Measurements from ENCODE around the gene RBBP4.

The RBBP4 gene

DNA sequence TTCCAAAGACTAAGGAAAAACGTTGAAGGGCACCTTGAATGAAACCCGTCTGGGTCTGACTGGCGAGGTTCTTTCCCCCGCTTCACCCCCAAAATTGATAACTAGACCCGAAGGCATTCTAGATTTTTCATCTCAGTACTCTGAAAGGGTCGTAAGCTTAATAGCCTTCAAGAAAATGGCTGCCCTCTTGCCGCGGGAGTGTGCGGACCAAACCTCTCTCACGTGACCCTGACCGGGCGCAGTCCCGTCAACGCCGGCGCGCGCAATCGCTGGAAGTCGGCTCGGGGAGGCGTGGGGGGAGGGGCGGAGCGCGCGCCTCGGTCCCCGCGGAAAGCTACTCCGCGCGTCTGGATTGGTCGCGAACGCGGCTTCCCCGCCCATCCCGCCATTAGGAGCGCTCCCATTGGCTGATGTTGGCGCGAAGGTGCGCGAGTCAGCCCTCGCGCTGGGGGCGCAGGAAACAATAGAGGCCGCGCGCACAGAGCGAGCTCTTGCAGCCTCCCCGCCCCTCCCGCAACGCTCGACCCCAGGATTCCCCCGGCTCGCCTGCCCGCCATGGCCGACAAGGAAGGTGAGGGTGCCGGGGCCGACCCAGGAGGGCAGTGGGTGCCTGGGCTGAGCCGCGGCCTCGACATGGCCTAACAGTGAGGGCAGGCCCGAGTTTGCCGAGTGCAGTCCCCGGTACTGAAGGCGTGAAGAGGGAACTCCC lies at the start of gene RBBP4:
TSS of gene RBBP4 (plus strand) at position 457 of the 709 bp plus-strand sequence. CDS start at position 556, 99 bp downstream.
- peak; percentile 89 for ATAC-seq (ENCODE audit: low read depth)
- DNase-seq (ENCODE audit: low spot score), result peak; percentile 95
- H3K27ac ChIP-seq (ENCODE audit: poor library complexity, severe bottlenecking), result peak within 1 kb of the TSS; percentile 92
- H3K4me1 ChIP-seq (ENCODE audit: insufficient read depth, poor library complexity, severe bottlenecking), result peaks cover 13% of the 10 kb centered on the region
- no peaks in the 10 kb centered on the region for H3K27me3 ChIP-seq (ENCODE audit: insufficient read depth, poor library complexity, severe bottlenecking)
- peak within 1 kb of the TSS; percentile 60 for H3K4me3 ChIP-seq (ENCODE audit: severe bottlenecking)
- peaks cover 47% of the 10 kb centered on the region for H3K36me3 ChIP-seq (ENCODE audit: low read depth)
- H3K9me3 ChIP-seq (ENCODE audit: severe bottlenecking), result no peaks in the 10 kb centered on the region
- TF ChIP-seq, protein P1, sequence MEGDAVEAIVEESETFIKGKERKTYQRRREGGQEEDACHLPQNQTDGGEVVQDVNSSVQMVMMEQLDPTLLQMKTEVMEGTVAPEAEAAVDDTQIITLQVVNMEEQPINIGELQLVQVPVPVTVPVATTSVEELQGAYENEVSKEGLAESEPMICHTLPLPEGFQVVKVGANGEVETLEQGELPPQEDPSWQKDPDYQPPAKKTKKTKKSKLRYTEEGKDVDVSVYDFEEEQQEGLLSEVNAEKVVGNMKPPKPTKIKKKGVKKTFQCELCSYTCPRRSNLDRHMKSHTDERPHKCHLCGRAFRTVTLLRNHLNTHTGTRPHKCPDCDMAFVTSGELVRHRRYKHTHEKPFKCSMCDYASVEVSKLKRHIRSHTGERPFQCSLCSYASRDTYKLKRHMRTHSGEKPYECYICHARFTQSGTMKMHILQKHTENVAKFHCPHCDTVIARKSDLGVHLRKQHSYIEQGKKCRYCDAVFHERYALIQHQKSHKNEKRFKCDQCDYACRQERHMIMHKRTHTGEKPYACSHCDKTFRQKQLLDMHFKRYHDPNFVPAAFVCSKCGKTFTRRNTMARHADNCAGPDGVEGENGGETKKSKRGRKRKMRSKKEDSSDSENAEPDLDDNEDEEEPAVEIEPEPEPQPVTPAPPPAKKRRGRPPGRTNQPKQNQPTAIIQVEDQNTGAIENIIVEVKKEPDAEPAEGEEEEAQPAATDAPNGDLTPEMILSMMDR (IDR thresholded peaks at IDR 0.05; ENCODE audit: poor library complexity, severe bottlenecking), result no peak

DNA sequence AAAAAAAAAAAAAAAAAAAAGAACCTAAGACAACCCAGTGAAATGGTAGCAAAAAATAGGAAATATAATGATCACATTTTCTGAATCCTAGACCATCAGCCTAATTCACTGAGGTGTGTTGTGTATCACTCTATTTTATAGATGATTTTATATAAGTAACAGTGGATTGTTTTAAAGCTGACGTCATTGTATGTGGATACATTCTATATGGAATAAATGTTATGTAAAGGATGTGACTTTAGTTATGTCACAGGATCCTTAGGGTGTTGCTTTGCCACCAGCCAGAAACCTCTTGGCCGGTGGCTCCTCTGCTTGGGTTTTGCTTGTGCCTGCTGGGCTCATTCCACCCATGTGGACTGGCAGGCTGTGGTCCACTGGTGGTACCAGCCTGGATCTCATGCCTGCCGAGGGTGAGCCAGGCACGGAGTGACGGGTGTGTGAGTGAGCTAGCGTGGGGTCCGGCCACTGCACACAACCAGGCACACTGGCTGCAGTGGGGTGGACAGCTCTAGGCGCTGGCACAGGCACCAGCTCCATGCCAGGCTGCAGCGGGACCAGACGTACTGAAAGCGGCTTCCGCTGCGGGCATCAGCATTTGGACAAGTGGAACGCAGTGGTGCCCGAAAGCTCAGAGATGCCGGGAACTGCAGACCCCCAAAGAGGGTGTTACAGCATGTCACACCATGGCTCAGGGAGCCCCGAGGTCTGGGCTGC lies 45.1 kb upstream of the RBBP4 start:
- H3K27ac ChIP-seq (ENCODE audit: poor library complexity, severe bottlenecking), result no peak overlapping the region
- no peak for ATAC-seq (ENCODE audit: low read depth)

DNA sequence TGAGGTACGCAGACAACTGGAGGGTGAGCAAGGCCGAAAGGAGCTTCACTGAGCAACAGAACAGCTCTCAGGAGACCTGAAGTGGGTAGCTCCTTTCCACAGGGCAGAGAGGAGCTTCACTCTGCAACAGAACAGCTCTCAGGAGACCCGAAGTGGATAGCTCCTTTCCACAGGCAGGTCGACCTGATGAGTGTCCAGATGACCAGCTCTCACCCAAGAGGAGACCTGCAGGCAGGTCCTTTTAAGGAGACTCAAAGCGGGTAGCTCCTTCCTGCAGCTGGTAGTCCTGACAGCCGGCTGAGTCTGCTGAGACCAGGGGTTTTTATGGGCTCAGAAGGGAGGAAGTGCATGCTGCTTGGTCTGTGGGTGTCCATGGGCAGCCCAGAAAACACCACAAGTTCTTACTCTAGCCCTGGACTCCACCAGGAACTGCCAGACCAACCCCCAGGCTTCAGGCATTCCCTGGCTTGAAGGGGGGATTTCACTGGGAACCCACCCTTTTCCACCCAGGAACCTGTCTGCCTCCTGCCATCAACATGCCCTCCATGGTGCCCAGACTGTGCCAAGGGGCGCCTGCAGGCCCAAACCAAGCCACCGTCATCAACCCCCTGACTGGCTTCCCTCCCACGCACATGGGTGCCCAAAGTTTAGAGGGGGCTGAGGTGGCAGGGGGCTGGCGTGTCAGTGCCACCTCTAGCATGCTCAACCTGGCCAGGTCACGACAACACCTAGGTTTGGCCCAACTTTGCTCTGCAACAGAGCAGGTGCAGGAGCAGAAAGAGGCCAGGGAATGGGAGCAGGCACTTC lies 44.2 kb upstream of the RBBP4 start:
- Histone ChIP-seq H3K27ac (ENCODE audit: poor library complexity, severe bottlenecking) (no peak overlapping the region), H3K9me3 (ENCODE audit: severe bottlenecking) (no peaks in the 10 kb centered on the region), H3K4me1 (ENCODE audit: insufficient read depth, poor library complexity, severe bottlenecking) (no peaks in the 10 kb centered on the region), H3K4me3 (ENCODE audit: severe bottlenecking) (no peak overlapping the region), H3K27me3 (ENCODE audit: insufficient read depth, poor library complexity, severe bottlenecking) (no peaks in the 10 kb centered on the region), H3K36me3 (ENCODE audit: low read depth) (peaks cover 3% of the 10 kb centered on the region)
- peak; percentile 23; the same call in 1 of the 3 replicates for ATAC-seq (ENCODE audit: low read depth)
- DNase-seq (ENCODE audit: low spot score), result no peak
- TF ChIP-seq, protein P1 (IDR thresholded peaks at IDR 0.05; ENCODE audit: poor library complexity, severe bottlenecking), result no peak

More for the DNA sequence above, 45.1 kb upstream of the RBBP4 start:
- TF ChIP-seq, protein P1 (IDR thresholded peaks at IDR 0.05; ENCODE audit: poor library complexity, severe bottlenecking), result no peak
- Histone ChIP-seq H3K9me3 (ENCODE audit: severe bottlenecking) (no peaks in the 10 kb centered on the region), H3K4me1 (ENCODE audit: insufficient read depth, poor library complexity, severe bottlenecking) (no peaks in the 10 kb centered on the region), H3K27me3 (ENCODE audit: insufficient read depth, poor library complexity, severe bottlenecking) (no peaks in the 10 kb centered on the region), H3K36me3 (ENCODE audit: low read depth) (peaks cover 9% of the 10 kb centered on the region), H3K4me3 (ENCODE audit: severe bottlenecking) (no peak overlapping the region)
- DNase-seq (ENCODE audit: low spot score), result no peak

DNA sequence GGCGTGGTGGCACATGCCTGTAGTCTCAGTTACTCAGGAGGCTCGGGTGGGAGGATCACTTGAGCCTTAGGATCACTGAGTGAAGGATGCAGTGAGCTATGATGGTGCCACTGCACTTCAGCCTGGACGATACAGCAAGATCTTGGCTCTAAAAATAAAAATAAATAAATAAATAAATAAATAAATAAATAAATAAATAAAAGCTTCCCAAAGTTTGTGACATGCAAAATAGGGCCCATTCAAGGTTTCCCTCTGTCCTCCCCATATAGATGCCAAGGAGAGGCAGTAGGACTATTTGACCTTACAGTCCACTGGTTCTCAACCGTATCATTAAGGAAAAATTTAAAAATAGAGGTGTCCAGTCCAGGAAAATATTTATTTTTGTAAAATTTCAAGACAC lies 41.8 kb upstream of the RBBP4 start:
- Histone ChIP-seq H3K9me3 (ENCODE audit: severe bottlenecking) (no peaks in the 10 kb centered on the region), H3K27ac (ENCODE audit: poor library complexity, severe bottlenecking) (no peak overlapping the region), H3K27me3 (ENCODE audit: insufficient read depth, poor library complexity, severe bottlenecking) (no peaks in the 10 kb centered on the region), H3K36me3 (ENCODE audit: low read depth) (no peaks in the 10 kb centered on the region; the same call in 1 of the 2 replicates), H3K4me3 (ENCODE audit: severe bottlenecking) (no peak overlapping the region), H3K4me1 (ENCODE audit: insufficient read depth, poor library complexity, severe bottlenecking) (no peaks in the 10 kb centered on the region)
- DNase-seq (ENCODE audit: low spot score) (no peak), ATAC-seq (ENCODE audit: low read depth) (no peak)
- TF ChIP-seq, protein P1 (IDR thresholded peaks at IDR 0.05; ENCODE audit: poor library complexity, severe bottlenecking), result no peak
